Measurements from ENCODE around the gene HK1.

The HK1 gene

GRCh38 chr10:69435966-69436520 lies 157.7 kb downstream of the HK1 start:
- Histone ChIP-seq H3K27me3 (ENCODE audit: insufficient read depth, low read length) (no peaks in the 10 kb centered on the region), H2BK12ac (ENCODE audit: low read length) (peak overlapping the region; percentile 82), H3K14ac (ENCODE audit: low read length) (peak overlapping the region; percentile 40), H3K4ac (ENCODE audit: low read depth, low read length) (no peak overlapping the region), H3K4me1 (ENCODE audit: control insufficient read depth in 1 of 2, insufficient read depth in 2 of 2, low read length in 2 of 2) (peaks cover 20 to 22% of the 10 kb centered on the region in 2 experiments), H3K18ac (ENCODE audit: low read length) (peak overlapping the region; percentile 23), H3K4me2 (ENCODE audit: low read length) (no peak overlapping the region), H3K4me3 (ENCODE audit: low read depth, low read length) (no peak overlapping the region), H4K8ac (ENCODE audit: low read depth, low read length) (no peak overlapping the region), H4K12ac (ENCODE audit: low read depth, low read length) (no peak overlapping the region), H3K9ac (ENCODE audit: low read length) (no peak overlapping the region), H2BK120ac (ENCODE audit: insufficient read depth, low read length, poor library complexity) (no peak overlapping the region), H3K9me3 (ENCODE audit: insufficient read depth, low read depth, low read length) (peaks cover 4% of the 10 kb centered on the region), H2BK5ac (ENCODE audit: low read depth, low read length, poor library complexity) (no peak overlapping the region), H3K27ac (ENCODE audit: low read depth, low read length) (no peak overlapping the region), H4K91ac (ENCODE audit: low read depth, low read length) (peak overlapping the region; percentile 72), H3K23ac (ENCODE audit: low read length) (no peak overlapping the region), H3K79me1 (ENCODE audit: low read length) (peaks cover 20% of the 10 kb centered on the region), H2AFZ (ENCODE audit: insufficient read depth, low read length, poor library complexity) (no peak overlapping the region), H2AK5ac (ENCODE audit: low read length) (peak overlapping the region; percentile 91), H3K36me3 (ENCODE audit: control insufficient read depth in 1 of 2, insufficient read depth in 2 of 2, low read length in 2 of 2) (no peaks in the 10 kb centered on the region), H3K79me2 (ENCODE audit: control insufficient read depth, insufficient read depth, low read length, poor library complexity) (no peaks in the 10 kb centered on the region)
- no CpG with 5 or more reads among the region's 14 CpGs for WGBS (ENCODE audit: extremely low coverage, insufficient coverage, insufficient read length)
- DNase-seq, result no peak

GRCh38 chr10:69437321-69438259 lies 159.3 kb downstream of the HK1 start:
- Histone ChIP-seq H3K14ac (ENCODE audit: low read length) (no peak overlapping the region), H2BK5ac (ENCODE audit: low read depth, low read length, poor library complexity) (no peak overlapping the region), H3K79me1 (ENCODE audit: low read length) (peaks cover 22% of the 10 kb centered on the region), H3K79me2 (ENCODE audit: control insufficient read depth, insufficient read depth, low read length, poor library complexity) (no peaks in the 10 kb centered on the region), H4K91ac (ENCODE audit: low read depth, low read length) (peak overlapping the region; percentile 85), H3K36me3 (ENCODE audit: control insufficient read depth in 1 of 2, insufficient read depth in 2 of 2, low read length in 2 of 2) (no peaks in the 10 kb centered on the region), H3K27me3 (ENCODE audit: insufficient read depth, low read length) (no peaks in the 10 kb centered on the region), H3K9ac (ENCODE audit: low read length) (no peak overlapping the region), H3K27ac (ENCODE audit: low read depth, low read length) (peak overlapping the region; percentile 75), H4K12ac (ENCODE audit: low read depth, low read length) (no peak overlapping the region), H3K23ac (ENCODE audit: low read length) (no peak overlapping the region), H2BK120ac (ENCODE audit: insufficient read depth, low read length, poor library complexity) (peak overlapping the region; percentile 88), H3K4me1 (ENCODE audit: control insufficient read depth in 1 of 2, insufficient read depth in 2 of 2, low read length in 2 of 2) (peaks cover 20 to 22% of the 10 kb centered on the region in 2 experiments), H4K8ac (ENCODE audit: low read depth, low read length) (no peak overlapping the region), H3K18ac (ENCODE audit: low read length) (peak overlapping the region; percentile 3), H3K4me3 (ENCODE audit: low read depth, low read length) (no peak overlapping the region), H3K4me2 (ENCODE audit: low read length) (no peak overlapping the region), H2AFZ (ENCODE audit: insufficient read depth, low read length, poor library complexity) (no peak overlapping the region), H2BK12ac (ENCODE audit: low read length) (peak overlapping the region; percentile 70), H3K4ac (ENCODE audit: low read depth, low read length) (no peak overlapping the region), H2AK5ac (ENCODE audit: low read length) (peak overlapping the region; percentile 69), H3K9me3 (ENCODE audit: insufficient read depth, low read depth, low read length) (peaks cover 4% of the 10 kb centered on the region)
- DNase-seq, result no peak
- WGBS (ENCODE audit: extremely low coverage, insufficient coverage, insufficient read length), result no CpG with 5 or more reads among the region's 13 CpGs

- peak overlapping the region; percentile 84 for H3K27ac ChIP-seq (ENCODE audit: low read depth, low read length)
- peak overlapping the region; percentile 93 for H2BK12ac ChIP-seq (ENCODE audit: low read length)
- no peaks in the 10 kb centered on the region for H3K79me2 ChIP-seq (ENCODE audit: control insufficient read depth, insufficient read depth, low read length, poor library complexity)
- H3K4me3 ChIP-seq (ENCODE audit: low read depth, low read length), result no peak overlapping the region
- H3K4me2 ChIP-seq (ENCODE audit: low read length), result peak overlapping the region; percentile 36
- H3K18ac ChIP-seq (ENCODE audit: low read length), result peak overlapping the region; percentile 67
- H3K9ac ChIP-seq (ENCODE audit: low read length), result no peak overlapping the region
- no peak overlapping the region for H3K23ac ChIP-seq (ENCODE audit: low read length)
- H2AK5ac ChIP-seq (ENCODE audit: low read length), result peak overlapping the region; percentile 85
- no peaks in the 10 kb centered on the region for H3K36me3 ChIP-seq (ENCODE audit: control insufficient read depth in 1 of 2, insufficient read depth in 2 of 2, low read length in 2 of 2)
- peak overlapping the region; percentile 1 for H3K4ac ChIP-seq (ENCODE audit: low read depth, low read length)
- H2AFZ ChIP-seq (ENCODE audit: insufficient read depth, low read length, poor library complexity), result peak overlapping the region; percentile 31
- peaks cover 20 to 22% of the 10 kb centered on the region in 2 experiments for H3K4me1 ChIP-seq (ENCODE audit: control insufficient read depth in 1 of 2, insufficient read depth in 2 of 2, low read length in 2 of 2)
- peak overlapping the region; percentile 91 for H2BK120ac ChIP-seq (ENCODE audit: insufficient read depth, low read length, poor library complexity)
- peak; percentile 27 to 78 for DNase-seq
- H2BK5ac ChIP-seq (ENCODE audit: low read depth, low read length, poor library complexity), result peak overlapping the region; percentile 83
- no CpG with 5 or more reads among the region's 10 CpGs for WGBS (ENCODE audit: extremely low coverage, insufficient coverage, insufficient read length)
- H4K12ac ChIP-seq (ENCODE audit: low read depth, low read length), result peak overlapping the region; percentile 56
- peak overlapping the region; percentile 91 for H4K91ac ChIP-seq (ENCODE audit: low read depth, low read length)
- peaks cover 22% of the 10 kb centered on the region for H3K79me1 ChIP-seq (ENCODE audit: low read length)
- H3K9me3 ChIP-seq (ENCODE audit: insufficient read depth, low read depth, low read length), result peaks cover 4% of the 10 kb centered on the region
- peak overlapping the region; percentile 76 for H3K14ac ChIP-seq (ENCODE audit: low read length)
- peak overlapping the region; percentile 78 for H4K8ac ChIP-seq (ENCODE audit: low read depth, low read length)
- H3K27me3 ChIP-seq (ENCODE audit: insufficient read depth, low read length), result no peaks in the 10 kb centered on the region
Measured at GRCh38 chr10:69438536-69439349, 160.4 kb downstream of the HK1 start.

GRCh38 chr10:69439350-69439739 lies 161.0 kb downstream of the HK1 start:
- Histone ChIP-seq H3K9me3 (ENCODE audit: insufficient read depth, low read depth, low read length) (peaks cover 5% of the 10 kb centered on the region), H3K4me3 (ENCODE audit: low read depth, low read length) (no peak overlapping the region), H3K9ac (ENCODE audit: low read length) (no peak overlapping the region), H3K18ac (ENCODE audit: low read length) (peak overlapping the region; percentile 76), H3K4me2 (ENCODE audit: low read length) (no peak overlapping the region), H3K23ac (ENCODE audit: low read length) (no peak overlapping the region), H3K27me3 (ENCODE audit: insufficient read depth, low read length) (no peaks in the 10 kb centered on the region), H3K4ac (ENCODE audit: low read depth, low read length) (peak overlapping the region; percentile 9), H2BK12ac (ENCODE audit: low read length) (peak overlapping the region; percentile 93), H3K4me1 (ENCODE audit: control insufficient read depth in 1 of 2, insufficient read depth in 2 of 2, low read length in 2 of 2) (peaks cover 20 to 22% of the 10 kb centered on the region in 2 experiments), H4K12ac (ENCODE audit: low read depth, low read length) (peak overlapping the region; percentile 25), H3K27ac (ENCODE audit: low read depth, low read length) (peak overlapping the region; percentile 84), H2BK5ac (ENCODE audit: low read depth, low read length, poor library complexity) (peak overlapping the region; percentile 82), H3K79me1 (ENCODE audit: low read length) (peaks cover 22% of the 10 kb centered on the region), H2BK120ac (ENCODE audit: insufficient read depth, low read length, poor library complexity) (peak overlapping the region; percentile 91), H3K79me2 (ENCODE audit: control insufficient read depth, insufficient read depth, low read length, poor library complexity) (no peaks in the 10 kb centered on the region), H4K8ac (ENCODE audit: low read depth, low read length) (peak overlapping the region; percentile 78), H3K14ac (ENCODE audit: low read length) (peak overlapping the region; percentile 76), H4K91ac (ENCODE audit: low read depth, low read length) (peak overlapping the region; percentile 91), H2AFZ (ENCODE audit: insufficient read depth, low read length, poor library complexity) (peak overlapping the region; percentile 35), H2AK5ac (ENCODE audit: low read length) (peak overlapping the region; percentile 85), H3K36me3 (ENCODE audit: control insufficient read depth in 1 of 2, insufficient read depth in 2 of 2, low read length in 2 of 2) (no peaks in the 10 kb centered on the region)
- WGBS (ENCODE audit: extremely low coverage, insufficient coverage, insufficient read length), result no CpG with 5 or more reads among the region's 5 CpGs
- no peak for DNase-seq
